Neural progenitor cell (in vitro differentiated cells): ENCODE results near the gene ACTRT2. TPM values are rescaled to one million over a fixed set of nuclear protein-coding genes. Genes with fewer than 3 reads are reported as not detected.

Source experiments
- DNase-seq: peaks from one replicate; pipeline ENCODE4 v3.0.0-alpha.2; 2016; ENCODE audit warnings: low spot score
- H2AFZ ChIP-seq: fragments of 200-600 bp; sonication (generic); replicated peaks from 2 replicates; pipeline ENCODE4 v1.6.1; 2016; ENCODE audit warnings: antibody characterized with exemption
- H3F3A ChIP-seq: fragments of 200-600 bp; sonication (generic); 2 replicates; pipeline ENCODE4 v1.6.1; 2016; ENCODE audit warnings: antibody characterized with exemption, low read depth
- H3K27ac ChIP-seq: fragments of 200-600 bp; sonication (generic); 2 replicates; pipeline ENCODE4 v1.5.1; 2016; ENCODE audit warnings: mild to moderate bottlenecking
- H3K27me3 ChIP-seq: fragments of 200-600 bp; sonication (generic); 2 replicates; pipeline ENCODE4 v1.6.1; 2016; ENCODE audit warnings: mild to moderate bottlenecking, moderate library complexity
- H3K36me3 ChIP-seq: fragments of 200-600 bp; sonication (generic); 2 replicates; pipeline ENCODE4 v1.5.1; 2016
- H3K4me1 ChIP-seq: fragments of 200-600 bp; sonication (generic); 2 replicates; pipeline ENCODE4 v1.6.1; 2016; ENCODE audit warnings: mixed run types
- H3K4me2 ChIP-seq: fragments of 200-600 bp; sonication (generic); 2 replicates; pipeline ENCODE4 v1.6.1; 2016
- H3K4me3 ChIP-seq: fragments of 200-600 bp; sonication (generic); 2 replicates; pipeline ENCODE4 v1.5.1; 2016
- H3K79me2 ChIP-seq: fragments of 200-600 bp; sonication (generic); 2 replicates; pipeline ENCODE4 v1.6.1; 2016; ENCODE audit warnings: low read depth
- H3K9ac ChIP-seq: fragments of 200-600 bp; sonication (generic); 2 replicates; pipeline ENCODE4 v1.6.1; 2016
- H3K9me3 ChIP-seq: fragments of 200-600 bp; sonication (generic); 2 replicates; pipeline ENCODE4 v1.5.1; 2016; ENCODE audit warnings: low read depth
- H4K20me1 ChIP-seq: fragments of 200-600 bp; sonication (generic); 2 replicates; pipeline ENCODE4 v1.6.1; 2016; ENCODE audit warnings: low read depth
- H3K27ac Mint-ChIP-seq: 3 replicates; pipeline ENCODE4 v1.8.0; 2021; ENCODE audit warnings: mixed read lengths
- H3K27me3 Mint-ChIP-seq: 2 replicates; pipeline ENCODE4 v1.8.0; 2022; ENCODE audit warnings: low read depth, mild to moderate bottlenecking, inconsistent platforms, moderate library complexity, mixed read lengths; ENCODE audit not compliant: insufficient read depth
- H3K36me3 Mint-ChIP-seq: 3 replicates; pipeline ENCODE4 v1.8.0; 2021; ENCODE audit warnings: mixed read lengths
- H3K4me1 Mint-ChIP-seq: 3 replicates; pipeline ENCODE4 v1.8.0; 2021; ENCODE audit warnings: mixed read lengths
- H3K4me3 Mint-ChIP-seq: 3 replicates; pipeline ENCODE4 v1.8.0; 2021; ENCODE audit warnings: mild to moderate bottlenecking, moderate library complexity, mixed read lengths
- H3K9me3 Mint-ChIP-seq: 3 replicates; pipeline ENCODE4 v1.8.0; 2020; ENCODE audit warnings: mixed read lengths
- CTCF ChIP-seq: fragments of 200-600 bp; sonication (generic); IDR thresholded peaks from 2 replicates; pipeline ENCODE4 v1.5.1; 2017; ENCODE audit warnings: antibody characterized with exemption, mild to moderate bottlenecking
- EZH2 ChIP-seq: fragments of 200-600 bp; sonication (generic); IDR thresholded peaks from 2 replicates; pipeline ENCODE4 v1.6.1; 2017; ENCODE audit warnings: antibody characterized with exemption, mild to moderate bottlenecking, moderate library complexity
- EZH2phosphoT487 ChIP-seq: fragments of 200-600 bp; sonication (generic); IDR thresholded peaks from 2 replicates; pipeline ENCODE4 v1.6.1; 2017; ENCODE audit warnings: antibody characterized with exemption
- total RNA-seq: library from RNA; depleted of rRNA; stranded (reverse); fragments of >200 nt; gene quantifications from 2 replicates; pipeline ENCODE4 v1.2.3, GENCODE V29; 2015; ENCODE audit warnings: low replicate concordance

ACTRT2 gene
- total RNA-seq, 1 donor from 2014 or later: not detected

- no peaks in the 10 kb centered on the region for H3K9me3 ChIP-seq
- H3K9me3 Mint-ChIP-seq: peaks cover 14% of the 10 kb centered on the region
Measured at GRCh38 chr1:2989185-2989584, 32.1 kb upstream of the ACTRT2 start.

GRCh38 chr1:2989976-2990375 lies 31.3 kb upstream of the ACTRT2 start:
- H3K36me3 ChIP-seq: no peaks in the 10 kb centered on the region
- H3K36me3 Mint-ChIP-seq: no peaks in the 10 kb centered on the region
- no peak overlapping the region for H3K4me3 ChIP-seq
- H3K4me3 Mint-ChIP-seq: no peak overlapping the region
- no peak for DNase-seq
- peaks cover 6% of the 10 kb centered on the region for H3K27me3 Mint-ChIP-seq
- H3K4me1 ChIP-seq: no peaks in the 10 kb centered on the region
- H3K4me2 ChIP-seq: no peak overlapping the region
- TF ChIP-seq EZH2 (no peak), CTCF (no peak), EZH2phosphoT487 (no peak)
- no peak overlapping the region for H3K9ac ChIP-seq
- H4K20me1 ChIP-seq: no peaks in the 10 kb centered on the region
- no peak overlapping the region for H3K27ac Mint-ChIP-seq
- H3K9me3 ChIP-seq: no peaks in the 10 kb centered on the region
- H3F3A ChIP-seq: no peaks in the 10 kb centered on the region
- no peak overlapping the region for H2AFZ ChIP-seq
- peaks cover 17% of the 10 kb centered on the region for H3K9me3 Mint-ChIP-seq
- no peaks in the 10 kb centered on the region for H3K79me2 ChIP-seq
- no peak overlapping the region for H3K27ac ChIP-seq
- H3K4me1 Mint-ChIP-seq: peaks cover 7% of the 10 kb centered on the region
- H3K27me3 ChIP-seq: no peaks in the 10 kb centered on the region

More at GRCh38 chr1:2989185-2989584, 32.1 kb upstream of the ACTRT2 start:
- Mint-ChIP-seq H3K36me3 (no peaks in the 10 kb centered on the region), H3K27me3 (peaks cover 6% of the 10 kb centered on the region), H3K4me3 (no peak overlapping the region), H3K4me1 (peaks cover 7% of the 10 kb centered on the region), H3K27ac (no peak overlapping the region)
- Histone ChIP-seq H3F3A (no peaks in the 10 kb centered on the region), H3K27ac (no peak overlapping the region), H3K79me2 (no peaks in the 10 kb centered on the region), H3K4me3 (no peak overlapping the region), H2AFZ (no peak overlapping the region), H3K4me1 (no peaks in the 10 kb centered on the region), H3K9ac (no peak overlapping the region), H3K4me2 (no peak overlapping the region), H3K36me3 (no peaks in the 10 kb centered on the region), H4K20me1 (no peaks in the 10 kb centered on the region), H3K27me3 (no peaks in the 10 kb centered on the region)
- no peak for TF ChIP-seq CTCF
- no peak for TF ChIP-seq EZH2
- TF ChIP-seq EZH2phosphoT487: no peak
- no peak for DNase-seq

- DNase-seq: no peak
- H3K36me3 ChIP-seq: no peaks in the 10 kb centered on the region
- H3K9me3 ChIP-seq: no peaks in the 10 kb centered on the region
- no peaks in the 10 kb centered on the region for H3K79me2 ChIP-seq
- TF ChIP-seq EZH2phosphoT487 (no peak), CTCF (no peak), EZH2 (no peak)
- no peaks in the 10 kb centered on the region for H3F3A ChIP-seq
- no peak overlapping the region for H3K9ac ChIP-seq
- Mint-ChIP-seq H3K4me3 (no peak overlapping the region), H3K27ac (no peak overlapping the region), H3K27me3 (peaks cover 7% of the 10 kb centered on the region), H3K4me1 (peaks cover 2% of the 10 kb centered on the region), H3K9me3 (peaks cover 18% of the 10 kb centered on the region), H3K36me3 (no peaks in the 10 kb centered on the region)
- H4K20me1 ChIP-seq: no peaks in the 10 kb centered on the region
- no peak overlapping the region for H2AFZ ChIP-seq
- H3K4me2 ChIP-seq: no peak overlapping the region
- H3K27me3 ChIP-seq: no peaks in the 10 kb centered on the region
- no peak overlapping the region for H3K27ac ChIP-seq
- no peak overlapping the region for H3K4me3 ChIP-seq
- H3K4me1 ChIP-seq: no peaks in the 10 kb centered on the region
Measured at GRCh38 chr1:2990376-2991115, 30.7 kb upstream of the ACTRT2 start.
